Hematopoietic multipotent progenitor cell treated with erythropoietin and hydrocortisone succinate and interleukin-3 and kit ligand, for 6 days (in vitro differentiated cells): Measurements from ENCODE around the gene DPP6.

ENCODE experiments used
- DNase-seq: peaks from one replicate; pipeline ENCODE4 v3.0.0-alpha.2; 2015

DPP6 gene

DNA sequence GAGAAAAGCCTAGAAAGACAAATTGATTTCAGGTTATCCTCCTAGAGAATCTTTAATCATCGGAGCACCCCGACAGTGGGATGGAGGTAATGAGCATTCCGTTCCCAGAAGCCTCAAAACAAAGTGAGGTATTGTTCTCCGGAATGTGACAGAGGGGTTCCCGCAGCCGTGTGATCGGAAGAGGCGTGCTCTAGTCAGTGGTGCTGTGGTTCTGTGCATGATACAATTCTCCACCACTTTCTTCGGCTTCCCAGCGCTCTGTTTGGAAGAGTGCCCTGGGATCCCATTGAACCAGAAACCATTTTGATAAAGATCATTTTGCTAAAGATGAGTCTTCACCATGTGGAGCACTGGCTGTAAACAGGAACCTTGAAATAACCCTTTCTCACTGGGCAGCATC is 516.1 kb downstream of the DPP6 start:
- no peak for DNase-seq

- DNase-seq = no peak
These were observed 517.7 kb downstream of the DPP6 start for GRCh38 chr7:154569916-154570315.

DNA sequence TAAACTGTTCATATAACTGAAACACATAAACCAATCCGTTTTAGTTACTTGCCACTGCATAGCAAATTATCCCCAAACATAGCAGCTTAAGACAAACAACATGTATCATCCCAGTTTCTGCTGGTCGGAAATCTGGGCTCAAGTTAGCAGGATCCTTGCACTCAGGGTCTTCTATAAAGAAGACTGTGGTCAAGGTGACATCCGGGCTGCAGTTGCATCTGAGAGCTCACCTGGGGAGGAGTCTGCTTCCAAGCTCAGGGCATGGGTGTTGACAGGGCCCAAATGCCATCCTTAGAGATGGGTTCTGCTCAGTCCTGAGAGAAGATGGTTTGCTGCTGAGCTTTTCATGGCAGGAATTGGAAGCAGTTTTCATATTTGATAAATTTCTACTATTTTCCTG is 519.6 kb downstream of the DPP6 start:
- no peak for DNase-seq

DNA sequence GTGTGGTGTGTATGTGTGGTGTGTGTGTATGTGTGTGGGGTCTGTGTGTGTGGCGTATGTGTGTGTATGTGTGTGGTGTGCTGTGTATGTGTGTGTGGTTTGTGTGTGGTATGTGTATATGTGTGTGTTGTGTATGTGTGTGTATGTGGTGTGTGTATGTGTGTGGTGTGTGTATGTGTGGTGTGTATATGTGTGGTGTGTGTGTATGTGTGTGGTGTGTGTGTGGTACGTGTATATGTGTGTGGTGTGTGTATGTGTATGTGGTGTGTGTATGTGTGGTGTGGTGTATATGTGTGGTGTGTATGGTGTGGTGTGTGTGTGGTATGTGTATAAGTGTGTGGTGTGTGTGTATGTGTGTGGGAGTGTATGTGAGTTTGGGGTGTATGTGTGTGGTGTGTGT is 522.0 kb downstream of the DPP6 start:
- no peak for DNase-seq

DNA sequence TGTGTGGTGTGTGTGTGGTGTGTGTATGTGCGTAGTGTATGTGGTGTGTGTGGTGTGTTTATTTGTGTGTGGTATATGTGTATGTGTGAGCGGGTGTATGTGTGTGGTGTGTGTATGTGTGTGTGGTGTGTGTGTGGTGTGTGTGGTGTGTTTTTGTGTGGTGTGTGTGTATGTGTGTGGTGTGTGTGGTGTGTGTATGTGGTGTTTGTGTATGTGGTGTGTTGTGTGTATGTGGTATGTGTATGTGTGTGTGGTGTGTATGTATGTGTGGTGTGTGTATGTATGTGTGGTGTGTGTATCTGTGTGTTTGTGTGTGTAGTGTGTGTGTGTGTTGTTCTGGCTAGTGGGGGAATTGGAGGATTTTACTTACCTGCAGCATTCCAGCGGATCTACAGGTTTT is 523.3 kb downstream of the DPP6 start:
- no peak for DNase-seq

- no peak for DNase-seq
These were observed 524.4 kb downstream of the DPP6 start for GRCh38 chr7:154576604-154577003.

DNA sequence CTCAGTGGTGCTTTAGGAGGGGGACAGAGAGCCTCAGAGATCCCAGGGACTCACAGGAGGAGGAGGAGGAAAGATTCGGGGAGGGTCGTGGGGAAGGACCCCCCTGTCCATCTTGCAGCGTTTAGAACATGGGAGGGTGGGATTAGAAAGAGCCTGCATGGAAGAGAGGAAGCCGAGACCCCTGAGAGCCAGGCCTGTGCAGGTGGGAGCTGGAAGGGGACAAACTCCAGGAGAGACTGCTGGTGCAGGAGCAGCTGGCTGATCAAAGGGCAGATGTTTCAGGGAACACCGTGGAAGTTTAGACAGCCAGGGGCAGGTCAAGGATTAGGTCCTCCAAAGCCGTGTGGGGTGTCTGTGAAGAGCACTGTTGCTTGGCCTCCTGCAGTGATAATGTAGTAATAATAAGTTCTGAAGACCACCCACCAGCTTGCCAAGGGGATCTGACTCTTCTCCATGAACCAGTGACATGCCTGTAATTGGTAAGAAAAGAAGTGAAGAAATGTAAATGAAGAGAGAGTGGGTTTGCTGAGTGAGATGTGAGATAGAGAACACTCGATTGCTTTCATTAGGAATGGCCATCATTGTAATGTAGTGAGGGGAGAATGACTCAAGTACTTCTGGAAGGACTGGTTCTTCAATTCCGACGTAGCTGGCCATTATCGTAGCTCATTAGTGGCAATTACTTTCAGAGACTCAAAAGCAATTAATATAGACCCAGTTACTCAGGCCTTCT is 525.1 kb downstream of the DPP6 start:
- no peak for DNase-seq

DNA sequence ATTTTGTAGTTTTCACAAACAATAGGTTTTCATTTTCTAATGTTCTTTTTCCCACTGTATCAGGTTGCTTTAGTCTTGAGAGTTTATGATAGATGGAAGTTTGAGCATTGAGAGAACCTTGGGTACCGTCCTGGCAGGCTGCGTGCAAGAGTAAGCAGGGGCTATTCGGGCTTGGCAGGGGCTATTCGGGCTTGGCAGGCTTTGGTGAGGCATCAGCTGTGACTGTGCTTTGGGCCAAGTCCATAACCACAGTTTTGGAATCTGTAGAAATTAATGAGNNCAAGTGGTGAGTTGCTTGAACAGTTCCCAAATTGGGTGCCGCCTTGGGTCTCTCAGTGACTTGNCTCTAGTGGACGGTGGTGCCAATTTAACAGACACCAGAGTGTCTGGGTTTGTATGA is 526.1 kb downstream of the DPP6 start:
- no peak for DNase-seq

DNA sequence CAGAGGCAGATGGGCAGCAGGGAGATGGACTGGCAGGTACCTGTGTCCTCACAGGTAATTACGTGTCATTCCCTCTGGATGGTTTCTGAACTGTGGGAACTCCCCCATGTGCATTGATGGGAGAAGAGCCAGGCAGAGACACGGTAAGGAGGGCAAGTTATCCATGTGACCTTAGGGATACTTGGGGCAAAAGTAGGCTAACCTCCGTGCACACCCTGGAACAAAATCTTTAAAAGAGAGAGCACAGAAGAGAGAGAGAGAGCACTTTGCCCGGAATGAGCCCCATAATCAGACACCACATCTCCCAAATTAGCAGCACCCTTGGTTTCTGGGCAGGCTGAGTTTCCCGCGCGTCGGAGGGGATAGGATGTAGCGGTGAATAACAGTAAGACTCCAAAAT is 527.5 kb downstream of the DPP6 start:
- DNase-seq = no peak

DNA sequence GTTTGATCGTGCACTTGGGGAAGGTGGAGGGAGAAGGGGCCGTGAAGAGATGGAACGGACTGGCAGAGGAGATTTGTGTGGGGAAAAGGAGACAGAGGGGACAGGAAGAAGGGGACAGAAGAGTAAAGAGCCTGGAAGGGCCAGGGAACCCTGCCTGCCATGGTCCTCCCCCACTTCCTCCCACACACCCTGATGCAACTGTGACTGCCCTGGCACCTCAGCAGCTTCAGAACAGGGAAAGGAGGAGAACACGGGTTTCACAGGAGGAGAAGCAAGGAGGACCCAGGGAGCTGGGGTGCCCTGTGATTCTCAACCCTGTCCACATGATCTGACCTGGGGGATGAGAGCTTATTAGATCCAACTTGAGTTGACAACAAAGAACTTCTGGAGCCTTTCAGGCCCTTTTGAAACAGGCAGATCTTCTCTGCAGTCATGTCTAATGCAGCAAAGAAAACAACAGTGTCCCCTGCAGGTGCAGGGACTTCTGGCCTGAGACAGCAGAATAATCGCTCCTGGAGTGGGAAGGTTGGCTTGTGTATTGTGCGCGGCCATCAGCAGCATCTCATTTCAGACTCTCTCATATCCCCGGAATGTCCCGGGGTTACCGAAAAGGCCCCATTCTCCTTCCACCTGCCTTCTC is 529.2 kb downstream of the DPP6 start:
- DNase-seq = no peak

DNA sequence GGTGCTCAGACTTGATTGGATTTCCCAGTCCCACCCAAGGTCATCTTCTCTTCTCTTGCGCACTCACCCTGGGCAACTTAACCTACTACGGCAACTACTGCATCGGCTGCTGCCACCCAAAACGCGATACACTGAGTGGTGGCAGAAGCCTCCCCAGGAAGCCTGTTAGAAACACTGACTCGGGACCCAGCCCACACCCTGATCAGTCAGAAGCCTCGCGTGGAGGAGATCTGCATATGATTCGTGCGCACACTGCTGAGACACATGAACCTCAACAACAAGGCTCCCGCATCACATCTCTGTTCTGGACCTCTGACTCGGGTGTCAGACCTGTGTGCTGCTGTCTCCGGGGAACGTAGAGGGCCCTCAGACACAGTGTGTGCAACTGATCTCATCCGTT is 531.3 kb downstream of the DPP6 start:
- DNase-seq = no peak

DNA sequence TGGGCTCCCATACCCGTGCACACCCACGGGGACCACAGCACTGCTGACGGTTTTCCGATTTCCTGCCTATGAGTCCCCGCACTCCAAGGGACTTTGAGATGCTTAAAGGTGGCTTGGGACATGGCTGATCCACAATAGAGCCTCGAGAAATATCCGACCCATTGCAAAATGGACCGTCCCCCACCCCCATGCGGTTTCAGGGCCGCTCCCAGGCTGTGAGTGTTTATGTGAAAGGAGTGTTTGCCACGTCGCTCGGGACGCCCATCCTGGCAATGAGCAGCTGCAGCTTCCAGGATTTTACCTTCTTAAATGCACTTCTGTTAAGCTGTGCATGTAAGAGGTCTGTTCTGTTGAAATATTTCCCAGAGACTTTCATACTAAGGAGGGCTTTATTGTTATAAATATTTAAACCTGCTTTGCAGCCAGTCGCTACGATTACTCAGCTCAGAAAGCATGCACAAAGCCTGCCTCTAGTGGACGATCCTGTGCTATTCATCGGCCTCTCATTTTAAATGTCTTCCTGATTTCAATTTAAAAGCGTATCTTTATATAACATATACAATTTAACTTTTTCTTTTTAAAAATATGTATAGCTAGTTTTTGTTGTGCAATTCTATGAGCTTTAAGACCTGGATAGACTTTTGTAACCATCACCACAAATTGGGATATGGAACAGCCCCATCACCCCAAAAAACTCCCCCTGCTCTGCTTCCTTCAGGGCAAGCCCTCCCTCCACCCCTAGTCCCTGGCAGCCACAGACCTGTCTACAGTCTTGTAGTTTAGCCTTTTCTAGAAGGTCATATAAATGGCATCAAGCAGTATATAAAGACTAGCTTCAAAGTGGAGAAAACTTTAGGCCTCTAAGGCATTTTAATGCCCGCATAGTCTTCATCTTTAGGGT is 532.4 kb downstream of the DPP6 start:
- DNase-seq = no peak

- no peak for DNase-seq
These were observed 535.6 kb downstream of the DPP6 start for GRCh38 chr7:154587792-154588191.

DNA sequence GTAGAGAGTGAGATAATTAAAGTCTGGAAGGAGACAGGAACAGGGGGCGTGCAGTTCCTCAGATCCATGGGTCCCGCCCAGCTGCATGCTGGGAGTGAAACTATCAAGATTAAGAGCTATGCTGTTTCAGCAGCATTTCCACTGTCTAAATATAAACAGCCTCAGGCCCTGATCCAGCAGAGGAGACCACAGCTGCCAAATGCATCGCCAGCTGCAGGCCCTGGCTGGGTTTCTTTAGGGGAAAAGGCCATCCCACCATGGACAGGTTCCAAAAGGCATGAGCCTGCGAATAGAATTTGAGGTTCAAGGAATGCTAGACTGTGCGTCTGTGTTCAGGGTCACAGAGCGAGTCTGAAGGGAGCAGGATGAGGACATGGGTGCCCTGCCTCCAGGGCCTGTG is 539.3 kb downstream of the DPP6 start:
- DNase-seq = no peak

DNA sequence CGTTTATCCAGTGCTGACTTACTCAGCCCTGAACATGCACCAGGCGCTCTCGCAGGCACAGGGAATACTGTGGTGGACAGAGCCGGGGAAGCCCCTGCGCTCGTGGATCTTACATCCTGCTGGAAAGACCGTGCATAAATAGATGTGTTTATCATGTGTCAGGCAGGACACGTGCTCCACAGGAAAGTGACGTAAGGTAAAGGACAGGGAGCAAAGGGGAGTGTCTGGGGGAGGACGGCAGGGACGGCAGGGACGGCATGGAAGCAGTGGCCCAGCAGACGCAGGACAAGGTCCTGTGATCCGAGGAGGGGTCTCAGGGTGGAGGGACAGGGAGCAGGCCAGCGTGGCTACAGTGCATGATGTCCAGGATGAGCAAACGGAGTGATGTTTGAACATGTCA is 540.2 kb downstream of the DPP6 start:
- no peak for DNase-seq

DNA sequence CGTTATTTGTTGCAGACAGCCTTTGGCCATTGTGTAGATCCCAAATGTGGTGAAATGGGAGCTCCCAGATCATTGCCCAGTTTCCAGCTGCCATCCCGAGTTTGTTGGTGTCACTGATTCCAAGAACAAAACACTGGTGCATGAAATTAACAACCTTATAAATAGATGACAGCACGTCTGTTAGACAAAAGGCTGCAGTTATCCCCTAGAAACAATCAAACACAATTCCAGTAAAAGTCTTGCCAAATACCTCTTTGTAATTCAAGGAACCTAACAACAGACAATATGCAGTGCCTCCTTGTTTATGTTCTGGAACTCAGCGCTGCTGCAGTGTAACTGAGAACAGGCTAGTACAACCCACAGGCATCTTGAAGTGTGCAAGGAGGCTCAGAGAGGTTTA is 546.2 kb downstream of the DPP6 start:
- no peak for DNase-seq

DNA sequence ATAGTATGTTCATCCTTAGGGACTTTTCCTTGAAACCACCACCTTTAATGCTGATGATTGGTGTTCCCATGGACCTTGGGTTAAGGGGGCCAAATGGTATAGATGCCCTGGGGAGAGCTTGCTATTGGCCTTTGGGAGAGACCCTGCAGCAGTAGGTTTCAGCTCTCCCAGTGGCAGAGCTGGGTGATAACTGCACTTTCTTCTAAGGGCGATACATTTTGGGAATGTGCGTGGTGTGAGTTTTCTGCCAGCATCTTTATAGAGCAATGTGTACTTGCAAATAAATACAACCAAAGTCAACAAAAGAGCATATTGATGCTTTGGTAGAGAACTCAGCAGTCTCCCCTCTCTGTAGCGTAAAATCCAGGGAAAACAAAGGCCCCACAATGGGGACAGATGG is 546.7 kb downstream of the DPP6 start:
- no peak for DNase-seq

- DNase-seq = no peak
These were observed 558.7 kb downstream of the DPP6 start for GRCh38 chr7:154610903-154611302.

DNA sequence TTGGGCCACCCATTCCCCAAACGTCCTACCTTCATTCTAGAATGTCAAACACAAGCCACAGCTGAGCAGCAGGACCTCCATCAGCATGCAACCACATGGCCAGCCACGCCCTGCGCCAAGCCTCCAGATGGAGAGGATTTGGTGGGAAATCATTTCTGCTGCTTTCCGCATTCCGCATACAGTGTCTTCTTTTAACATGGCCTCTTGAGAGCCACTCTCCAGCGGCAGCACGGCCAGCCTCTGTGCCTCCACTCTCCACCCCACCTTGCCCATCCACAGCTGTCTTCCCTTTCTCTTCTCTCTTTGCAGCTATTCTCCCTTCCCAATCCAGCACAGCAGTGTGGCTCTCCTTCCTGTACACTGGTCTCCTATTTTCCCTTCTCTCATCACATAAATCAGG is 561.6 kb downstream of the DPP6 start:
- no peak for DNase-seq

DNA sequence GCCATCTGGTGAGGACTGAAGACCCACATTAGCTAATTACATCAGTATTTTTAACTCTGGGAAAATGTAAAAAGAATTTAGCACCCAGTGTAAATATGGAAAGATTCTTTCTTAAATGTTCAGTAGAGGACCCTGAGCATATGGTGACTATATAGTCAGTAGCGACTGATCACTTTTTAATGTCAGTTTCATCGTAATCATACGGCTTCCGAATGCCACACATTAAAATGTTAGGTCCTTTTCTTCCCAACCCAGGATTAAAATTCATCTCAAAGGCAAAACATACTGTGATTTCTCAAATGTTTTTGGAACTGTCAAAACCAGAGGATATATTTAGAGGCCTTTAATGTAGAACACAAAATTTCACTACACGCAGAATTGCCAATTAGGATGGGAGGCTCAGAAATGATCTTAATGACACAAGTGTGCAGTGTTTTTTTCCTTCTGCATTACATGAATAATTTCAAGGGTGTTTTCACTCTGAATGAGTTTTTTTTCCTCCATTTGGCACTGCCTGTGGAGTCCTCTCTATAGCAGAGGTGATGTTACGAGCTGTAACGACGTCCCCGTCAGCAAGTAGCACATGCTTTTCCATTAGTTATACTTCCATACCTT is 568.0 kb downstream of the DPP6 start:
- DNase-seq = no peak

DNA sequence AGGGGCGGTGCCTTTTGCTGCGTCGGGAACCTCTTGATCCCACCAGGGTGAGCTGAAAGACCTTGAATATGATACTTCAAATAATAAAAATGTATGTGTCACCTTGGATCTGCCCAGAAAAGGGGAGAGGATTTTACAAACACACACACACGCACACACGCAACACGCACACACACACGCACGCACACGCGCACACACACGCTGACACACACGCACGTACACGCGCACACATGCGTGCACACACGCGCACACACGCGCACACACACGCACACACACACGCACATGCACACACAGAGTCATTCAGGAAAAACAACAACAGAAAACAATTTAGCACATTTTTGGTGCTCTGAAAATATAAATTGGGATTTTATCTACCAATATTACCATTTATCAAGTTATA is 571.2 kb downstream of the DPP6 start:
- no peak for DNase-seq

DNA sequence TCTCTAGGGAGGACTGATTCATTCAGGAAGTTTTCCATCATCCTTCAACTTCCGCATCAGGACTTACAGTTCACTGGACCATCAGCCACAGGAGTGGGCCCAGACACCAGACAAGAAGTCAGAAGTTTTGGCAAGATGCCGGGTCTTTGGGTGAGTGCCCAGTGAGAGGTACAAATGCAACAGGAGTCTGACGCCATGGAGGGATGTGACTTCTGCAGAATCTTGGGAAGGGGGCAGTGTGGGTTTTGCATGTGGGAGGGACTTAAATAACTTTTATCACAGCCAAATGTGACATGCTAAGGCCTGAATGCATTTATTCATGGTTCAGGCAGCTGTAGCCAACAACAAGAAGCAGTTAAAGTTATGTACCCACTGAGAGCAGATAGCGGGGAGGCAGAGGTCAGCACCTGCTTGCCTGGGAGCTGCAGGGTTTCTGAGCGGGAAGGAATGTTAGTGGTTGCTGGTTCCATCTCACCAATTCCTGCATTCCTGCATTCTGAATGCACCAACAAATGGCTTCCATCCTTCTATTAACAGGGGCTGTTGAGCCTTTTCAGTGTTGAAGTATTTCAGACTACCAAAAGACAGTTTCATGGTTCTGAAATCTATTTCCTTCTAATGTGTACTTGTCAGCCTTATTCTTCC is 575.6 kb downstream of the DPP6 start:
- DNase-seq = no peak

DNA sequence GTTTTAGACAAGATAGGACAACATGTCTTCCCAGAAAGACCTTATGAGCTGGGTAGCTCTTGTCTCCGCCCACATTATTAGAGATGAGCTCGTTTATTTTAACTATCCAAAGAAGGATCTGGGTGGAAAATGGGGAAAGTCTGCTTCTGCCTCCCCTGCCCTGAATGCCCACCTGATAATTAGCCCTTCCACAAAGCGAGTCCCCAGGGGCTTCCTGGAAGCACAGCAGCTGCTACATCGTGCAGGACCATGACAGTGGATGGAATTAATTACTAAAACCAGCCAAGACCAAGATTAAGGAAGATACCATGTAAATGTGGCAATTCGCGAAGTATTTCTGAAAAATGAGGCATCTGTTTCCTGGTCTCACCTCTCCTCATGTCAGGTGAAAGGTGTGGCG is 576.4 kb downstream of the DPP6 start:
- DNase-seq = no peak
